ENCODE results near the gene AP4M1. TPM values are rescaled to one million over a fixed set of nuclear protein-coding genes. Genes with fewer than 3 reads are reported as not detected.
A peak's percentile ranks its signal among the peaks of the same experiment; 100 is the strongest.

AP4M1 gene
- total RNA-seq, 1 experiment from 2014 or later = 13.7 TPM

DNA sequence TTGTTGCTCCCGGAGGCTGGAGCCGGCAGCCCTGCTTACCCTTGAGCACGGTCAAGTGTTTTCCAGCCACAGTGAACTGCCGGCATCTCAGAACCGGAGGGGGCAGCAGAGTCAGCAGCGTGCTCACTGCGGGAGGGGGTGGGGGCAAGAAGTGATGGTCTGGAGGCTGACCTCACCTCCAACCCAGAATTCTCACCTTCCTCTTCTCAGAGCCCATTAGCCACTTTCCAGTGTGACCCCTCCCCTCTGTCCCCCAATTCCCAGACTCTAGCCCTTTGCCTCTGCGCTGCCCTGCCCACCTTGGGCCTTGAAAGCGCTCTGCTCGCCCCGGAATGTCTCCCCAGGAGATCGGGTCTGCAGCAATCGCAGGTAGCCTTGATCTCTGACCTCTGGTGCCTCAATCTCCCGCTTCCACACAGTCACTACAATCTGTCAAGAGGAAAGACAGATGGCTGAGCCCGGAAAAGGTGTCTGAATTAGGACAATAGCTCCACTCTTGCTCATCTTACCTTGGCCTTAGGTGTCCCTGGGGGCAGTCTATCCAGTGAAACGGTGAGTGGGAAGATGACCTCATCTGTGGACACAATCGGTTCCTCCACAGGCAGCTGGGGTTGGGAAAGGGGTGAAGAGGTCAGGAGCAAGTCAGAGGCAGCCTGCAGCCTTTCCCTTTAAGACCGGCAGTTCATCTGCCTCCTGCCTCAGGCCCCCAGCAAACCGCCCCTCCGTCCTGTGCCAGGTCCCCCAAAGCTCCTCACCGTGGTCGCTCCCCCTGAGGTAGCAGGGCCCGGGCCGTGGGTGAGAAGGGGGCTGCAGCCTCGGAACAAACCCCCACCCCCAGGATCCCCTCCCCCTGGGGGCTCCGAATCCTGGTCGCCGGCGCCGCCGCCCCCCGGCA, 56.1 kb downstream of the AP4M1 start:
- no peak for DNase-seq (ENCODE audit: low read depth)

Small RNAs within 50 kb of the gene (small RNA-seq; reads per million reads assigned to genes)
- 10.0 reads per million, percentile 91 among the genes with 10 or more reads in this experiment for gene MIR106B
- gene MIR25 = 164 reads per million, percentile 96 among the genes with 10 or more reads in this experiment
- gene MIR93 = 36.0 reads per million, percentile 94 among the genes with 10 or more reads in this experiment

Other genes starting within 250 kb of the AP4M1 start
- gene OR2AE1, start 224.6 kb upstream of the AP4M1 start, total RNA-seq (2014; rRNA removed; shearing (Covaris generic)) = not detected in 2 replicates
- gene TRIM4, start 182.1 kb upstream of the AP4M1 start, total RNA-seq (2014; rRNA removed; shearing (Covaris generic)) = 12.5 and 13.0 TPM in 2 replicates
- 0.07 and 0.11 TPM in 2 replicates for gene GJC3, start 172.0 kb upstream of the AP4M1 start, total RNA-seq (2014; rRNA removed; shearing (Covaris generic))
- gene AZGP1, start 125.6 kb upstream of the AP4M1 start, total RNA-seq (2014; rRNA removed; shearing (Covaris generic)) = not detected in 2 replicates
- gene ZKSCAN1, start 86.0 kb upstream of the AP4M1 start, total RNA-seq (2014; rRNA removed; shearing (Covaris generic)) = 13.4 and 15.5 TPM in 2 replicates
- gene ZSCAN21, start 51.9 kb upstream of the AP4M1 start, total RNA-seq (2014; rRNA removed; shearing (Covaris generic)) = 7.9 and 8.1 TPM in 2 replicates
- gene ZNF3, start 19.9 kb upstream of the AP4M1 start, total RNA-seq (2014; rRNA removed; shearing (Covaris generic)) = 21.3 and 24.2 TPM in 2 replicates
- 93.6 and 155 TPM in 2 replicates for gene COPS6, start 12.7 kb upstream of the AP4M1 start, total RNA-seq (2014; rRNA removed; shearing (Covaris generic))
- gene MCM7, start 246 bp upstream of the AP4M1 start, total RNA-seq (2014; rRNA removed; shearing (Covaris generic)) = 350 and 387 TPM in 2 replicates
- 25.4 and 34.4 TPM in 2 replicates for gene TAF6, start 17.7 kb downstream of the AP4M1 start, total RNA-seq (2014; rRNA removed; shearing (Covaris generic))
- gene CNPY4, start 18.0 kb downstream of the AP4M1 start, total RNA-seq (2014; rRNA removed; shearing (Covaris generic)) = 11.8 and 12.0 TPM in 2 replicates
- 1.6 and 2.6 TPM in 2 replicates for gene MBLAC1, start 25.3 kb downstream of the AP4M1 start, total RNA-seq (2014; rRNA removed; shearing (Covaris generic))
- 88.0 and 156 TPM in 2 replicates for gene LAMTOR4, start 47.3 kb downstream of the AP4M1 start, total RNA-seq (2014; rRNA removed; shearing (Covaris generic))
- 14.1 and 17.4 TPM in 2 replicates for gene TRAPPC14, start 57.1 kb downstream of the AP4M1 start, total RNA-seq (2014; rRNA removed; shearing (Covaris generic))
- 0.34 and 0.37 TPM in 2 replicates for gene GAL3ST4, start 67.0 kb downstream of the AP4M1 start, total RNA-seq (2014; rRNA removed; shearing (Covaris generic))
- 0.51 TPM in 1 of 2 replicates, not detected in the other for gene GPC2, start 75.7 kb downstream of the AP4M1 start, total RNA-seq (2014; rRNA removed; shearing (Covaris generic))
- 0.10 and 0.23 TPM in 2 replicates for gene STAG3, start 76.3 kb downstream of the AP4M1 start, total RNA-seq (2014; rRNA removed; shearing (Covaris generic))
- gene PVRIG, start 118.3 kb downstream of the AP4M1 start, total RNA-seq (2014; rRNA removed; shearing (Covaris generic)) = not detected in 2 replicates
- not detected in 2 replicates for gene SPDYE3, start 206.1 kb downstream of the AP4M1 start, total RNA-seq (2014; rRNA removed; shearing (Covaris generic))

All from HT1080 (cell line).